ENCODE data around the gene CYB5R3. TPM values are rescaled to one million over a fixed set of nuclear protein-coding genes. Genes with fewer than 3 reads are reported as not detected.
"Not testable (repeated sequence)": the region's sequence is repeated elsewhere in the genome, so short reads cannot be mapped to it uniquely, and the experiment has no call there.

The CYB5R3 gene
- total and polyA plus RNA-seq, 2 donors (not counting 3 experiments of a cell fraction or from before 2014, with no cell fraction given) = 217 to 263 TPM

DNA sequence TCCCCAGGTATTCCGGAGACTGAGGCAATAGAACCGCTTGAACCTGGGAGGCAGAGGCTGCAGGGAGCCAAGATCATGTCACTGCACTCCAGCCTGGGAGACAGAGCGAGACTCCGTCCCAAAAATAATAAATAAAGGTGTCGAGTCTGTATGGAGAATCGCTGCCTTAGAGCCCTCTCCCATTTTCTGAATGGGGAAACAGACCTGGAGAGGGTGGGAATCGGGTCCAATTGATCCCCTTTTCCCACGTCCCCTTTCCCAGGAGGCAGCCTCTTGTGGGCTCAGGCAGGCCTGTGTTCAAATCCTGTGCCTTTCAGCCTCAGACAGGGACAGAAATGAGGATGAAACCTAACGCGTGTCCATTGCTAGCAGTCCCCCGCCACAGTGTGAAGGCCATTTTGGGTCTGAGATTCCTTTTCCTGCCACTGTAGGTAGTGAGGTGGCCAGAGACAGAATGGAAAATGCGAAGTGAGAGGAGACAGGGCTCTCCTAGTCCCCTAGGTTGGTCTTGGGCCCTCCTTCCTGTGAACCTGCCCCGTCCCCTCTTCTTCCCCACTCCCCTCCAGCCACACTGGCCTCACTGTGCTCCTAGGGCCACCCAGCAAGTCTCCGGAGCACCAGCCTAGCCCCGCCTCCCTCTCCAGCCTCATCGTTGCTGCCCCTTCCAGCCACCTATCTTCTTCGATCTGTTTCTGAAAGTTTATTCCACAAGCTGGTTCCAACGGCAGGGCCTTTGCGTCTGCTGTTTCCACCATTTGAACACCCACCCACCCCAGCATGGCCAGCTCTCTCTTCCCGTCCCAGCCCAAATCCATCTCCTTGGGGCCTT lies 31.8 kb downstream of the CYB5R3 start:
- Histone ChIP-seq H3K27me3 (ENCODE audit: control insufficient read depth in 2 of 2, insufficient read depth in 2 of 2, low read length in 2 of 2) (no peaks in the 10 kb centered on the region), H3K36me3 (ENCODE audit: control insufficient read depth in 2 of 2, extremely low read depth in 1 of 2, insufficient read depth in 2 of 2, low read length in 2 of 2) (peaks cover 2 to 4% of the 10 kb centered on the region in 2 experiments), H3K79me2 (ENCODE audit: control insufficient read depth, insufficient read depth, low read length) (peaks cover 17% of the 10 kb centered on the region), H3K9me3 (replicated peaks; ENCODE audit: control insufficient read depth, insufficient read depth, low read length) (no peaks in the 10 kb centered on the region), H3K4me3 (replicated peaks in 1 of 3; ENCODE audit: insufficient read depth in 1 of 3, low read depth in 1 of 3, low read length in 3 of 3) (no peak overlapping the region), H3K4me1 (ENCODE audit: control insufficient read depth, extremely low read depth, insufficient read depth, low read length) (peaks cover 15% of the 10 kb centered on the region), H2AFZ (ENCODE audit: low read depth, low read length) (no peak overlapping the region), H4K20me1 (replicated peaks; ENCODE audit: control insufficient read depth, extremely low read depth, insufficient read depth, low read length) (no peaks in the 10 kb centered on the region), H3K27ac (ENCODE audit: insufficient read depth, low read depth, low read length) (no peak overlapping the region), H3K4me2 (ENCODE audit: insufficient read depth, low read length) (no peak overlapping the region), H3K9ac (replicated peaks; ENCODE audit: extremely low read depth, insufficient read depth, low read length) (no peak overlapping the region), H3K9me1 (replicated peaks; ENCODE audit: control insufficient read depth, extremely low read depth, insufficient read depth, low read length) (no peaks in the 10 kb centered on the region)
- DNase-seq (ENCODE audit: low read depth, low spot score) = no peak
- FAIRE-seq = peak; percentile 15
- BruUV-seq (replicated peaks) = no TSS peak
- TF ChIP-seq, protein P1, sequence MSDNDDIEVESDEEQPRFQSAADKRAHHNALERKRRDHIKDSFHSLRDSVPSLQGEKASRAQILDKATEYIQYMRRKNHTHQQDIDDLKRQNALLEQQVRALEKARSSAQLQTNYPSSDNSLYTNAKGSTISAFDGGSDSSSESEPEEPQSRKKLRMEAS (IDR thresholded peaks at IDR 0.05; ENCODE audit: insufficient read depth, insufficient read length) = no peak
- peak; percentile 37 for TF ChIP-seq POLR2AphosphoS5 (IDR thresholded peaks at IDR 0.05; ENCODE audit: insufficient read depth, low read depth, low read length)
- ChIA-PET POLR2A (no interaction called here), CTCF (interaction anchor here (0.9 to 3.1 kb wide), 2 partner anchors 203 to 250 kb away, joined by 3 to 9 read pairs; no protein-coding TSS in a partner anchor)
- dilution Hi-C loops (cut with MboI; ENCODE audit: extremely low pct_ligation_motif_present, low sequenced_read_pairs) = no loop called here
- intact Hi-C loops (cut with micrococcal nuclease) = loop anchor here (5.0 kb wide), 1 partner anchor 105 kb away; the partner anchor contains the start of gene A4GALT

DNA sequence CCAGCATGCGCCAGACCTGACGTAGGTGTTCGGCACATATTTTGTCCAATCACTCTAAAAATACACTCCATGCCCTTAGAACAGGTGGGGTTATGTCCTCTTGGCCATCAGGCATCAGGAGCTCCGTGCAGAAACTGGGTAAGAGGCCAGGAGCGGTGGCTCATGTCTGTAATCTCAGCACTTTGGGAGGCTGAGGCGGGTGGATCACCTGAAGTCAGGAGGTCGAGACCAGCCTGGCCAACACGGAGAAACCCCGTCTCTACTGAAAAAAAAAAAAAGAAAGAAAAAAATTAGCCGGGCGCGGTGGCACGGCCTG lies 33.4 kb downstream of the CYB5R3 start:
- DNase-seq (ENCODE audit: low read depth, low spot score); BruUV-seq (replicated peaks); H4K20me1 ChIP-seq (replicated peaks; ENCODE audit: control insufficient read depth, extremely low read depth, insufficient read depth, low read length); dilution Hi-C loops (cut with MboI; ENCODE audit: extremely low pct_ligation_motif_present, low sequenced_read_pairs); H3K27me3 ChIP-seq (ENCODE audit: control insufficient read depth in 2 of 2, insufficient read depth in 2 of 2, low read length in 2 of 2); H3K36me3 ChIP-seq (ENCODE audit: control insufficient read depth in 2 of 2, extremely low read depth in 1 of 2, insufficient read depth in 2 of 2, low read length in 2 of 2); H3K9me1 ChIP-seq (replicated peaks; ENCODE audit: control insufficient read depth, extremely low read depth, insufficient read depth, low read length); H3K9me3 ChIP-seq (replicated peaks; ENCODE audit: control insufficient read depth, insufficient read depth, low read length); H2AFZ ChIP-seq (ENCODE audit: low read depth, low read length): not testable (repeated sequence)
- peak overlapping the region; percentile 17 for H3K9ac ChIP-seq (replicated peaks; ENCODE audit: extremely low read depth, insufficient read depth, low read length)
- peak overlapping the region in 1 of 3 experiments; percentile 12 for H3K4me3 ChIP-seq (replicated peaks in 1 of 3; ENCODE audit: insufficient read depth in 1 of 3, low read depth in 1 of 3, low read length in 3 of 3)
- peaks cover 32% of the 10 kb centered on the region for H3K79me2 ChIP-seq (ENCODE audit: control insufficient read depth, insufficient read depth, low read length)
- intact Hi-C loops (cut with micrococcal nuclease) = loop anchor here (1.0 to 5.0 kb wide), 2 partner anchors 19 to 106 kb away; partner anchors contain the start of gene A4GALT
- peaks cover 15% of the 10 kb centered on the region for H3K4me1 ChIP-seq (ENCODE audit: control insufficient read depth, extremely low read depth, insufficient read depth, low read length)
- ChIA-PET CTCF (interaction anchor here (0.7 to 3.1 kb wide), 5 partner anchors 9 to 205 kb away, joined by 3 to 9 read pairs (median 3); no protein-coding TSS in a partner anchor), POLR2A (interaction anchor here (0.7 to 2.0 kb wide), 7 partner anchors 20 to 733 kb away, joined by 3 to 9 read pairs (median 3); partner anchors contain the start of genes BIK and CYB5R3)
- H3K27ac ChIP-seq (ENCODE audit: insufficient read depth, low read depth, low read length) = peak overlapping the region; percentile 14
- FAIRE-seq = peak; percentile 49
- H3K4me2 ChIP-seq (ENCODE audit: insufficient read depth, low read length) = peak overlapping the region; percentile 3

All from endothelial cell of umbilical vein (primary cell).